Measurements from ENCODE around the gene SLC25A41. TPM values are rescaled to one million over a fixed set of nuclear protein-coding genes. Genes with fewer than 3 reads are reported as not detected.

Gene SLC25A41
- total and polyA plus RNA-seq, 2 of the 13 experiments (the other 11 are each of a cell fraction or from before 2014, with no cell fraction given): 0.33 to 0.95 TPM

- no peak for TF ChIP-seq SOX5 (CRISPR knock-in tag; IDR thresholded peaks at IDR 0.05; ENCODE audit: borderline replicate concordance)
- TF ChIP-seq NR2F6 (IDR thresholded peaks at IDR 0.05): peak; percentile 53; the same call in 1 of the 2 replicates
- TF ChIP-seq NR2F6 (CRISPR knock-in tag; IDR thresholded peaks at IDR 0.05): peak; percentile 32; the same call in 1 of the 2 replicates
- TF ChIP-seq ARNTL (CRISPR knock-in tag; IDR thresholded peaks at IDR 0.05): no peak
- no peak for TF ChIP-seq TRIM24 (CRISPR knock-in tag; IDR thresholded peaks at IDR 0.05)
- no peak for TF ChIP-seq GATA4 (IDR thresholded peaks at IDR 0.05; ENCODE audit: borderline replicate concordance, low read depth)
- TF ChIP-seq SMARCE1 (IDR thresholded peaks at IDR 0.05; ENCODE audit: borderline replicate concordance): no peak
- TF ChIP-seq SNAPC4 (CRISPR knock-in tag; IDR thresholded peaks at IDR 0.05): no peak
- no peak for TF ChIP-seq ZNF770 (CRISPR knock-in tag; IDR thresholded peaks at IDR 0.05)
- TF ChIP-seq ZNF784 (CRISPR knock-in tag; IDR thresholded peaks at IDR 0.05; ENCODE audit: borderline replicate concordance): 0 out of 2 replicates have a peak, but pooled peaks have one; percentile 11
- TF ChIP-seq NFE2L1 (CRISPR knock-in tag; IDR thresholded peaks at IDR 0.05; ENCODE audit: borderline replicate concordance): no peak
- TF ChIP-seq NFATC3 (CRISPR knock-in tag; IDR thresholded peaks at IDR 0.05): 0 out of 2 replicates have a peak, but pooled peaks have one; percentile 27
- no peak for TF ChIP-seq MLXIP (CRISPR knock-in tag; IDR thresholded peaks at IDR 0.05; ENCODE audit: borderline replicate concordance)
- TF ChIP-seq ZBTB10 (CRISPR knock-in tag; IDR thresholded peaks at IDR 0.05; ENCODE audit: borderline replicate concordance): no peak
- no peak for TF ChIP-seq ZNF136 (CRISPR knock-in tag; IDR thresholded peaks at IDR 0.05; ENCODE audit: low read depth)
These were observed 30.7 kb upstream of the SLC25A41 start, which contains the start of gene CRB3 (continued) for GRCh38 chr19:6464070-6464873.

All from HepG2 (cell line).